Mucosa of descending colon (tissue), 3 donors: ENCODE measurements around the gene ZNF784. TPM values are rescaled to one million over a fixed set of nuclear protein-coding genes. Genes with fewer than 3 reads are reported as not detected.

ENCODE experiments used
- ATAC-seq: fragments of 200-7000 bp; cut with Tn5 transposase; one replicate; pipeline ENCODE4 v1.9.1; 2020; ENCODE audit warnings: mild to moderate bottlenecking, moderate library complexity
- DNase-seq, 3 donors: peaks; one replicate each; pipeline ENCODE4 v3.0.0-alpha.2; 2020
- H3K36me3 ChIP-seq: fragments of 200-600 bp; one replicate; pipeline ENCODE4 v1.8.0; 2021; ENCODE audit warnings: low read depth, mild to moderate bottlenecking
- H3K4me1 ChIP-seq: fragments of 200-600 bp; one replicate; pipeline ENCODE4 v1.8.0; 2021; ENCODE audit warnings: low read depth, mild to moderate bottlenecking
- H3K4me3 ChIP-seq: fragments of 200-600 bp; one replicate; pipeline ENCODE4 v1.8.0; 2021; ENCODE audit warnings: mild to moderate bottlenecking
- H3K9me3 ChIP-seq: fragments of 200-600 bp; one replicate; pipeline ENCODE4 v1.8.0; 2021; ENCODE audit warnings: mild to moderate bottlenecking
- intact Hi-C, 2 donors: fragments of 100-400 bp; cut with DNase I in 1 of 2; cut with micrococcal nuclease in 1 of 2; formaldehyde crosslinking; loops; one replicate each; pipeline versions ENCODE4 v1.11.0 to v1.11.1; 2022; cut with DNase I, micrococcal nuclease
- total RNA-seq, 3 donors: library from RNA; stranded (reverse); fragmentation: NEBNext Ultra II Directional in 2 of 3; extraction: Animal tissue kit (Norgen Biotek cat#: 25700) in 2 of 3; gene quantifications; one replicate each; pipeline versions ENCODE4 v1.2.1 to v1.2.4, GENCODE V29; 2021 to 2023
- TF ChIP-seq, protein P1 (sequence below): fragments of 200-600 bp; IDR thresholded peaks from one replicate; pipeline ENCODE4 v1.8.0; 2022; ENCODE audit warnings: antibody characterized with exemption, mild to moderate bottlenecking
- donor health status: DM: no; HTN: no; CAD: no; lungs with moderate emphysema.
- donor health status: DM: no; HTN: no; CAD: no.
- donor health status: DM: no; HTN: yes; CAD: no.

Gene ZNF784
- total RNA-seq, 3 donors from 2014 or later = 8.7 to 13.8 (median 10.1) TPM

GRCh38 chr19:55635856-55636440, 11.6 kb upstream of the ZNF784 start:
- peak in 1 of 3 donors; percentile 31 for DNase-seq
- no peaks in the 10 kb centered on the region for H3K9me3 ChIP-seq
- H3K4me3 ChIP-seq = no peak overlapping the region
- H3K4me1 ChIP-seq = peaks cover 25% of the 10 kb centered on the region
- ATAC-seq = no peak
- H3K36me3 ChIP-seq = no peaks in the 10 kb centered on the region
- TF ChIP-seq, protein P1, sequence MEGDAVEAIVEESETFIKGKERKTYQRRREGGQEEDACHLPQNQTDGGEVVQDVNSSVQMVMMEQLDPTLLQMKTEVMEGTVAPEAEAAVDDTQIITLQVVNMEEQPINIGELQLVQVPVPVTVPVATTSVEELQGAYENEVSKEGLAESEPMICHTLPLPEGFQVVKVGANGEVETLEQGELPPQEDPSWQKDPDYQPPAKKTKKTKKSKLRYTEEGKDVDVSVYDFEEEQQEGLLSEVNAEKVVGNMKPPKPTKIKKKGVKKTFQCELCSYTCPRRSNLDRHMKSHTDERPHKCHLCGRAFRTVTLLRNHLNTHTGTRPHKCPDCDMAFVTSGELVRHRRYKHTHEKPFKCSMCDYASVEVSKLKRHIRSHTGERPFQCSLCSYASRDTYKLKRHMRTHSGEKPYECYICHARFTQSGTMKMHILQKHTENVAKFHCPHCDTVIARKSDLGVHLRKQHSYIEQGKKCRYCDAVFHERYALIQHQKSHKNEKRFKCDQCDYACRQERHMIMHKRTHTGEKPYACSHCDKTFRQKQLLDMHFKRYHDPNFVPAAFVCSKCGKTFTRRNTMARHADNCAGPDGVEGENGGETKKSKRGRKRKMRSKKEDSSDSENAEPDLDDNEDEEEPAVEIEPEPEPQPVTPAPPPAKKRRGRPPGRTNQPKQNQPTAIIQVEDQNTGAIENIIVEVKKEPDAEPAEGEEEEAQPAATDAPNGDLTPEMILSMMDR = no peak
- intact Hi-C loops = no loop called here

- intact Hi-C loops = no loop called here
- Histone ChIP-seq H3K36me3 (no peaks in the 10 kb centered on the region), H3K4me3 (peak overlapping the region; percentile 76), H3K9me3 (no peaks in the 10 kb centered on the region), H3K4me1 (peaks cover 24% of the 10 kb centered on the region)
- DNase-seq (peak in 2 of 3 donors; percentile 48 to 54), ATAC-seq (no peak)
- TF ChIP-seq, protein P1 = no peak
These were observed 11.0 kb upstream of the ZNF784 start for GRCh38 chr19:55635334-55635717.

- no peak overlapping the region for H3K4me3 ChIP-seq
- H3K9me3 ChIP-seq = no peaks in the 10 kb centered on the region
- no peaks in the 10 kb centered on the region for H3K36me3 ChIP-seq
- ATAC-seq (no peak), DNase-seq (peak in 1 of 3 donors; percentile 4)
- H3K4me1 ChIP-seq = peaks cover 16% of the 10 kb centered on the region
- TF ChIP-seq, protein P1 = no peak
- intact Hi-C loops = no loop called here
These were observed 9.5 kb upstream of the ZNF784 start for GRCh38 chr19:55633861-55634260.

DNA sequence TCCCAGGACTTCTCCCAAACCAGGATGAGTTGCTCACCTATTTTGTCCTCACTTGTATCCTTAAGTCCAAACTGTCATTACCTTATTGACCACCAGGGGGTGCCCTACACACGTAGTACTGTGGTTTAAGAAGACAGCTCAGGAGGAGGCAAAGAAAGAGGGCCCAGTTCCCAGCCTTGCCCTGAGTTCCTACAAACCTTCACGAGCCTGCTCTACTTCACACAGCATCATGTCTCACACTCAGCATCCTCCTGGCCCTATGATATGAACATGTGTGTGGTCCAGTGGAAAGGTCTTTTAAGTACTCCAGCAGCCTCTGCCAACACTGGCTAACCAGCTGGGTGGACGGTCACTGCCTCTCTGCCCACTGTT, 8.1 kb upstream of the ZNF784 start:
- H3K9me3 ChIP-seq = no peaks in the 10 kb centered on the region
- H3K4me1 ChIP-seq = peaks cover 16% of the 10 kb centered on the region
- DNase-seq = peak in 2 of 3 donors; percentile 42 to 100
- no peaks in the 10 kb centered on the region for H3K36me3 ChIP-seq
- TF ChIP-seq, protein P1 = peak; percentile 50
- intact Hi-C loops = no loop called here
- ATAC-seq = peak; percentile 82
- H3K4me3 ChIP-seq = no peak overlapping the region

GRCh38 chr19:55626350-55626749, 2.0 kb upstream of the ZNF784 start:
- Histone ChIP-seq H3K9me3 (no peaks in the 10 kb centered on the region), H3K36me3 (no peaks in the 10 kb centered on the region), H3K4me1 (peaks cover 4% of the 10 kb centered on the region), H3K4me3 (no peak overlapping the region)
- TF ChIP-seq, protein P1 = no peak
- DNase-seq = peak in 1 of 3 donors; percentile 26
- no peak for ATAC-seq
- intact Hi-C loops = no loop called here

DNA sequence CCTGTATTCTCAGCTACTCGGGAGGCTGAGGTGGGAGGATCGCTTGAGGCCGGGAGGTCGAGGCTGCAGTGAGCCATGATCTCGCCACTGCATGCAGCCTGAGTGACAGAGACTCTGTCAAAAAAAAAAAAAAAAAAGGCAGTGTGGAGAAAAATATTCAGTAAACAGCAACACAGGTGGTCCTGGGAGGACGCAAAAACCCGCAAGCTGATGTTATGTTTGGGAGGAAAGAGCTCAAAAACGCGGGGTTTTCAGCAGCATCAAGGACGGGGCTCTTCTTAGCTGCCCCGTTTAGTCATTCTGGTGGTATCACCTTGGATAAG, 599 bp upstream of the ZNF784 start:
- TF ChIP-seq, protein P1 = no peak
- peaks cover 4% of the 10 kb centered on the region for H3K4me1 ChIP-seq
- no peak for DNase-seq
- intact Hi-C loops = no loop called here
- no peaks in the 10 kb centered on the region for H3K36me3 ChIP-seq
- no peak overlapping the region for H3K4me3 ChIP-seq
- no peaks in the 10 kb centered on the region for H3K9me3 ChIP-seq
- ATAC-seq = no peak
